Measurements from ENCODE around the gene ZNF322. TPM values are rescaled to one million over a fixed set of nuclear protein-coding genes. Genes with fewer than 3 reads are reported as not detected.

Gene ZNF322
- total RNA-seq, 1 donor from 2014 or later, result 17.2 TPM

DNA sequence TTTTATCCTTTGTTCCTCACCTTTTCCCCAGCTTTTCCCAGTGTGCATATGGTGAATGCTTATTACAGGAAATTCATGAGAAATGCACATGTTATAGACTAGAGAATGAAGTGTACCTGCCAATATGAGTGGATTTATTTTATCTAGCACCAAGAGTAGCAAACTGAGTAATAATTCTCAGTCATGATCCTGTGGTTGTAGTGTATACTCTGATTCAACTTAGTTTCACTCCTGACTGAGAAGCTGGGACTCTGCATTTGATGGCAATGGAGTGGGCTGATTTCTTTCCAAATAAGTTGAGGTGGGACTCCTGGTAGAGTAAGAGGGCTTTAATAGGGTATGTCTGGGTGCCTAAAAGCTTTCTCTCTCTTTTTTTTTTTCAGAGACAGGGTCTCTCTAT, 58.8 kb downstream of the ZNF322 start:
- H3K4me3 ChIP-seq (ENCODE audit: low read length in 3 of 3), result no peak overlapping the region
- no peak overlapping the region for H3K9ac ChIP-seq (ENCODE audit: low read depth in 1 of 3, low read length in 3 of 3)
- peaks cover 8 to 17% (median 12%) of the 10 kb centered on the region in 3 donors for H3K4me1 ChIP-seq (ENCODE audit: control insufficient read depth in 3 of 3, insufficient read depth in 3 of 3, low read length in 3 of 3)
- no peaks in the 10 kb centered on the region for H3K9me3 ChIP-seq (ENCODE audit: control insufficient read depth in 3 of 3, low read length in 3 of 3)
- peaks cover 13 to 22% (median 17%) of the 10 kb centered on the region in 3 donors for H3K36me3 ChIP-seq (ENCODE audit: control insufficient read depth in 3 of 3, insufficient read depth in 3 of 3, low read length in 3 of 3)
- H3K27ac ChIP-seq (ENCODE audit: low read depth, low read length), result no peak overlapping the region
- H3K27me3 ChIP-seq (ENCODE audit: control insufficient read depth in 3 of 3, insufficient read depth in 3 of 3, low read length in 3 of 3), result no peaks in the 10 kb centered on the region

DNA sequence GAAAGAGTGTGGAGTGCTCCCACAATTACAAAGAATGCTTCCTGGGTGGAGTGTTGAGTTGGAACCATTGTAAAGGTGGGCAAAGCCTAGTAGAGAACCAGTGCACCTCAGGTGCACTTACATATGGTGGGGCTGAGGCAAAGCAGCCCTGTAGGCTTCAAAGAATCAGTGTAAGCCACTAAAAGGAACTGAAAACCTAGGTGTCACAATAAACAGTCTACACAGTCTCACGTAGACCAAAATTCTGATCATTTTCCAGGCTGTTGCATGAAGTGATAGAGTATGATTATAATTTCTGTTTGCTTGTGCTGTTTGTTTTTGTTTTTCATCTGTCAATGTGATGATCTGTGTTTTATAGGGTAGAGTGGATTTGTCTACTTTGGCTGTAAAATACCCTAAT, 60.0 kb downstream of the ZNF322 start:
- Histone ChIP-seq H3K9me3 (ENCODE audit: control insufficient read depth in 3 of 3, low read length in 3 of 3) (no peaks in the 10 kb centered on the region), H3K4me1 (ENCODE audit: control insufficient read depth in 3 of 3, insufficient read depth in 3 of 3, low read length in 3 of 3) (peaks cover 10 to 19% (median 17%) of the 10 kb centered on the region in 3 donors), H3K4me3 (ENCODE audit: low read length in 3 of 3) (no peak overlapping the region), H3K36me3 (ENCODE audit: control insufficient read depth in 3 of 3, insufficient read depth in 3 of 3, low read length in 3 of 3) (peaks cover 13 to 22% (median 17%) of the 10 kb centered on the region in 3 donors), H3K9ac (ENCODE audit: low read depth in 1 of 3, low read length in 3 of 3) (no peak overlapping the region), H3K27ac (ENCODE audit: low read depth, low read length) (no peak overlapping the region), H3K27me3 (ENCODE audit: control insufficient read depth in 3 of 3, insufficient read depth in 3 of 3, low read length in 3 of 3) (no peaks in the 10 kb centered on the region)

DNA sequence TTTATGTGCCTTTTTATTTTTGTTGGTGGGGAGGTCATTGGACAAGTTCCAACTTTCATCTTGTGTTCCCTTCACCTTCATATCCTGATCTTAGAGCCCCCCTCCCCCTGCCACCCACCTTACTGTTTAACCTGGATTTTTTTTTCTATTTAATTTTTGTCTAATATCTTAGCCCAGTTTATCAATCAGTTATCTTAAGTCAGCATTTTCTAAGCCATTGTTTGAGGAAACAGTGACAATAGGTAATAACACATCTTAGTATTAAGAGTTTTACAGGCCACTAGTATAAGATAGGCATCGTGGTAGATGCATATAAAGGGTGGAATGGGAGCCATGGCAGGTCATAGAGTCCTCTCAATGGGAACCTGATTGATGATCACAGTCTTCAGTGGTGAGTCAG, 60.4 kb downstream of the ZNF322 start:
- peaks cover 0 to 3% (median 0%) of the 10 kb centered on the region in 3 donors for H3K27me3 ChIP-seq (ENCODE audit: control insufficient read depth in 3 of 3, insufficient read depth in 3 of 3, low read length in 3 of 3)
- H3K36me3 ChIP-seq (ENCODE audit: control insufficient read depth in 3 of 3, insufficient read depth in 3 of 3, low read length in 3 of 3), result peaks cover 13 to 22% (median 17%) of the 10 kb centered on the region in 3 donors
- H3K27ac ChIP-seq (ENCODE audit: low read depth, low read length), result no peak overlapping the region
- no peaks in the 10 kb centered on the region for H3K9me3 ChIP-seq (ENCODE audit: control insufficient read depth in 3 of 3, low read length in 3 of 3)
- no peak overlapping the region for H3K9ac ChIP-seq (ENCODE audit: low read depth in 1 of 3, low read length in 3 of 3)
- H3K4me1 ChIP-seq (ENCODE audit: control insufficient read depth in 3 of 3, insufficient read depth in 3 of 3, low read length in 3 of 3), result peaks cover 10 to 19% (median 17%) of the 10 kb centered on the region in 3 donors
- no peak overlapping the region for H3K4me3 ChIP-seq (ENCODE audit: low read length in 3 of 3)

DNA sequence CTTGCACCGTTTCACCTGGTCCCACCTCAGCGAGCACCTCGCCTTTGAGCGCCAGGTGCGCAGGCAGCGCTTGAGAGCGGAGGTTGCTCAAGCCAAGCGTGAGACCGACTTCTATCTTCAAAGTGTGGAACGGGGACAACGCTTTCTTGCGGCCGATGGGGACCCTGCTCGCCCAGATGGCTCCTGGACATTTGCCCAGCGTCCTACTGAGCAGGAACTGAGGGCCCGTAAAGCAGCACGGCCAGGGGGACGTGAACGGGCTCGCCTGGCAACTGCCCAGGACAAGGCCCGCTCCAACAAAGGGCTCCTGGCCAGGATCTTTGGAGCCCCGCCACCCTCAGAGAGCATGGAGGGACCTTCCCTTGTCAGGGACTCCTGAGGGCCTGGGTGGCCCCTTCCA, 61.3 kb downstream of the ZNF322 start:
- H3K9ac ChIP-seq (ENCODE audit: low read depth in 1 of 3, low read length in 3 of 3), result peak overlapping the region in 1 of 3 donors; percentile 100
- peaks cover 0 to 3% (median 3%) of the 10 kb centered on the region in 3 donors for H3K27me3 ChIP-seq (ENCODE audit: control insufficient read depth in 3 of 3, insufficient read depth in 3 of 3, low read length in 3 of 3)
- H3K4me1 ChIP-seq (ENCODE audit: control insufficient read depth in 3 of 3, insufficient read depth in 3 of 3, low read length in 3 of 3), result peaks cover 10 to 19% (median 17%) of the 10 kb centered on the region in 3 donors
- no peak overlapping the region for H3K27ac ChIP-seq (ENCODE audit: low read depth, low read length)
- H3K4me3 ChIP-seq (ENCODE audit: low read length in 3 of 3), result peak overlapping the region; percentile 97 to 100 (median 99)
- H3K9me3 ChIP-seq (ENCODE audit: control insufficient read depth in 3 of 3, low read length in 3 of 3), result no peaks in the 10 kb centered on the region
- peaks cover 13 to 22% (median 17%) of the 10 kb centered on the region in 3 donors for H3K36me3 ChIP-seq (ENCODE audit: control insufficient read depth in 3 of 3, insufficient read depth in 3 of 3, low read length in 3 of 3)

DNA sequence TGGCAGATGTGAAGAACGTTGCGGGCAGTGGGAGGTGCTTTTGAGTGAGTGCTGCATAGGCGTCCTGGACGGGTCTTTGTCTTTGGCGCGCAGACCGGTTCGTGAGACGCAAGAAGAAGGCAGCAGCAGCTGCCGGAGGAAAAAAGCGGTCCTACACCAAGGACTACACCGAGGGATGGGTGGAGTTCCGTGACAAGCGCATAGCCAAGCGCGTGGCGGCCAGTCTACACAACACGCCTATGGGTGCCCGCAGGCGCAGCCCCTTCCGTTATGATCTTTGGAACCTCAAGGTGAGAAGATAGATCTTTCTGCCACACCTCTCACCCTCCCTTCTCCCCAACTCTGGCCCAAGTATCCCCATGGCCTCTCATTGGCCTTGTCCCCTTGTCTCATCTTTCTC, 61.7 kb downstream of the ZNF322 start:
- peaks cover 10 to 19% (median 17%) of the 10 kb centered on the region in 3 donors for H3K4me1 ChIP-seq (ENCODE audit: control insufficient read depth in 3 of 3, insufficient read depth in 3 of 3, low read length in 3 of 3)
- peaks cover 13 to 22% (median 17%) of the 10 kb centered on the region in 3 donors for H3K36me3 ChIP-seq (ENCODE audit: control insufficient read depth in 3 of 3, insufficient read depth in 3 of 3, low read length in 3 of 3)
- H3K9me3 ChIP-seq (ENCODE audit: control insufficient read depth in 3 of 3, low read length in 3 of 3), result no peaks in the 10 kb centered on the region
- H3K9ac ChIP-seq (ENCODE audit: low read depth in 1 of 3, low read length in 3 of 3), result peak overlapping the region; percentile 96 to 100 (median 98)
- H3K27me3 ChIP-seq (ENCODE audit: control insufficient read depth in 3 of 3, insufficient read depth in 3 of 3, low read length in 3 of 3), result peaks cover under 1 to 5% (median 3%) of the 10 kb centered on the region in 3 donors
- peak overlapping the region; percentile 97 to 100 (median 99) for H3K4me3 ChIP-seq (ENCODE audit: low read length in 3 of 3)
- no peak overlapping the region for H3K27ac ChIP-seq (ENCODE audit: low read depth, low read length)

DNA sequence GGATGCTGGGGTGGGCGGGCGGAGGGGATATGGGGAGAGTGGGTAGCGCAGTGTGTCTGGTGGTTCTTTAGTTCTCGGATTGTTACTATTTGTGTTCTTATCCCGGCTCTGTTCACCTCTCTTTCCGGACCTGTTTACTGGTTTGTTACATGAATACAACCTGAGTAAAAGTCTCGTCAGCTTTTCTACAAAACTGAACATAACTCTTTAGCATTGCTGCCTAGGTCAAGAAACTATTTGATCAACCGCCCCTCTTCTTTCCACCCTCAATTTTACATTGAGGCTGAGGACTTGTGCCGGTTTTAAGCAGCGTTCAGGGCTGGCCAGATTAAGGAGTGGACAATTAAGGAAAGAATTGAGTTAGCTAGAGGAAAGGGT, 62.2 kb downstream of the ZNF322 start:
- peak overlapping the region; percentile 96 to 100 (median 98) for H3K9ac ChIP-seq (ENCODE audit: low read depth in 1 of 3, low read length in 3 of 3)
- peaks cover 10 to 19% (median 17%) of the 10 kb centered on the region in 3 donors for H3K4me1 ChIP-seq (ENCODE audit: control insufficient read depth in 3 of 3, insufficient read depth in 3 of 3, low read length in 3 of 3)
- H3K9me3 ChIP-seq (ENCODE audit: control insufficient read depth in 3 of 3, low read length in 3 of 3), result no peaks in the 10 kb centered on the region
- peaks cover 13 to 22% (median 17%) of the 10 kb centered on the region in 3 donors for H3K36me3 ChIP-seq (ENCODE audit: control insufficient read depth in 3 of 3, insufficient read depth in 3 of 3, low read length in 3 of 3)
- H3K27ac ChIP-seq (ENCODE audit: low read depth, low read length), result peak overlapping the region; percentile 90
- peak overlapping the region; percentile 97 to 100 (median 99) for H3K4me3 ChIP-seq (ENCODE audit: low read length in 3 of 3)
- peaks cover 4 to 6% (median 5%) of the 10 kb centered on the region in 3 donors for H3K27me3 ChIP-seq (ENCODE audit: control insufficient read depth in 3 of 3, insufficient read depth in 3 of 3, low read length in 3 of 3)

DNA sequence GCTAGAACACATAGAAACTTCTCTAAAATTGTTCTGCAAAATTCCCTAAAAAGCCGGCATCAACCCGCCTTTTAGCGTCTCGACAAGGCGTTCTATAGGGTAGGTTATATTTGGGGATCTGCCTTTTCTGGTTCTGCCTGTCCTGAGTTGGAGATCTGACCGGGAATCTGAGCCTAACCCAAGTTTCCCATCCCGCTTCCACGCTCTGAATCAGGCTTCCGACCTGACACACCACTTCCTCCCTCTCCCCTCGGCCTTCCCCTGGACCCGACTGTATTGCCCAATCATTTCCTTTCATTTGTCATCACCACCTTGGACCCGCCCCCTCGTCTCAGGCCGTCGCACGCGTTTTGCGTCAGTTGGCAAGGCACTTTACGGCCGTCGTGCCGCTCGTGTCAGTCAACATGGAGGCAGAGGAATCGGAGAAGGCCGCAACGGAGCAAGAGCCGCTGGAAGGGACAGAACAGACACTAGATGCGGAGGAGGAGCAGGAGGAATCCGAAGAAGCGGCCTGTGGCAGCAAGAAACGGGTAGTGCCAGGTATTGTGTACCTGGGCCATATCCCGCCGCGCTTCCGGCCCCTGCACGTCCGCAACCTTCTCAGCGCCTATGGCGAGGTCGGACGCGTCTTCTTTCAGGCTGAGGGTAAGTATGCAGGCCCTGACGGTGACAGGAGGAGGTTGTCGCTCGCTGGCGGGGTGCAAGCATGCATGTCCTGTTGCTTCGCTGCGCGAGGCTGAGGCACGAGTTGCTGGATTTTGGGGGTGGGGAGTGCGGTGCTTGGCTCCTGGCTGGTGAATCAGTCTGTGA, 62.8 kb downstream of the ZNF322 start, which contains the start of gene ABT1:
ABT1 (plus strand) TSS at position 375 of the 810 bp plus-strand sequence; CDS start at position 405, 30 bp downstream.
- Histone ChIP-seq H3K4me3 (ENCODE audit: low read length in 3 of 3) (peak within 1 kb of the TSS; percentile 97 to 100 (median 99)), H3K27ac (ENCODE audit: low read depth, low read length) (peak within 1 kb of the TSS; percentile 90), H3K9me3 (ENCODE audit: control insufficient read depth in 3 of 3, low read length in 3 of 3) (no peaks in the 10 kb centered on the region), H3K27me3 (ENCODE audit: control insufficient read depth in 3 of 3, insufficient read depth in 3 of 3, low read length in 3 of 3) (peaks cover 4 to 12% (median 5%) of the 10 kb centered on the region in 3 donors), H3K9ac (ENCODE audit: low read depth in 1 of 3, low read length in 3 of 3) (peak within 1 kb of the TSS; percentile 96 to 100 (median 98)), H3K4me1 (ENCODE audit: control insufficient read depth in 3 of 3, insufficient read depth in 3 of 3, low read length in 3 of 3) (peaks cover 10 to 19% (median 17%) of the 10 kb centered on the region in 3 donors), H3K36me3 (ENCODE audit: control insufficient read depth in 3 of 3, insufficient read depth in 3 of 3, low read length in 3 of 3) (peaks cover 13 to 22% (median 17%) of the 10 kb centered on the region in 3 donors)

DNA sequence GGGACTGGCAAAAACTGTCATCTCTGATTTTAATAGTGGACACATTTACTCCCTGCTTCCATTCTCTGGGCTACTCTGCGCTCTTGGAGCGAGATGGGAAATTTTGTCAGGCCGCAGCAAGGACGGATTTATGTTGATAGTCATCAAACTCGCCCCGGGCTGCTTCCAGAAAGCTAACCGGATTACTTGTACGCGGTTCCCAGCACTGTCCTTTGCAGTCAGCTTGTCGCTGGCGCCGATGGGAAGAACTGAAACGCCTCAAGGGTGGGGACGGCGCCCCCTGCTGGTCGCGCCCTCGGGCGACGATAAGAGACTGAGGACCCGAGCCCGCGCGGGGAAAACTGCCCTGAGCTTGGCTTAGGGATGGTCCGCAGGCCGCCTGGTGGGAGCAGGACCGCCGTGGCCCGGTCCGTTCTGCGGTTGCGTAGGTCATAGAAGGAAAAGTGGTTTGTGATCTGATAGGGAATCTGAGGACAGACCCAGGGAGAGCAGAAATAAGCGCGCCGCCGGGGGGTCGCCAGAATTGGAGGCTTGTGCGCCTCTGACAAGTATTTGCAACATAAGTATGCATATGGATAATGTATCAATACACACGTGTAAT, 63.8 kb downstream of the ZNF322 start:
- peak overlapping the region; percentile 80 to 99 (median 97) for H3K4me3 ChIP-seq (ENCODE audit: low read length in 3 of 3)
- peaks cover 10 to 19% (median 17%) of the 10 kb centered on the region in 3 donors for H3K4me1 ChIP-seq (ENCODE audit: control insufficient read depth in 3 of 3, insufficient read depth in 3 of 3, low read length in 3 of 3)
- peak overlapping the region; percentile 79 to 100 (median 96) for H3K9ac ChIP-seq (ENCODE audit: low read depth in 1 of 3, low read length in 3 of 3)
- H3K36me3 ChIP-seq (ENCODE audit: control insufficient read depth in 3 of 3, insufficient read depth in 3 of 3, low read length in 3 of 3), result peaks cover 13 to 22% (median 17%) of the 10 kb centered on the region in 3 donors
- H3K27me3 ChIP-seq (ENCODE audit: control insufficient read depth in 3 of 3, insufficient read depth in 3 of 3, low read length in 3 of 3), result peaks cover 4 to 13% (median 5%) of the 10 kb centered on the region in 3 donors
- H3K9me3 ChIP-seq (ENCODE audit: control insufficient read depth in 3 of 3, low read length in 3 of 3), result no peaks in the 10 kb centered on the region
- H3K27ac ChIP-seq (ENCODE audit: low read depth, low read length), result peak overlapping the region; percentile 74

DNA sequence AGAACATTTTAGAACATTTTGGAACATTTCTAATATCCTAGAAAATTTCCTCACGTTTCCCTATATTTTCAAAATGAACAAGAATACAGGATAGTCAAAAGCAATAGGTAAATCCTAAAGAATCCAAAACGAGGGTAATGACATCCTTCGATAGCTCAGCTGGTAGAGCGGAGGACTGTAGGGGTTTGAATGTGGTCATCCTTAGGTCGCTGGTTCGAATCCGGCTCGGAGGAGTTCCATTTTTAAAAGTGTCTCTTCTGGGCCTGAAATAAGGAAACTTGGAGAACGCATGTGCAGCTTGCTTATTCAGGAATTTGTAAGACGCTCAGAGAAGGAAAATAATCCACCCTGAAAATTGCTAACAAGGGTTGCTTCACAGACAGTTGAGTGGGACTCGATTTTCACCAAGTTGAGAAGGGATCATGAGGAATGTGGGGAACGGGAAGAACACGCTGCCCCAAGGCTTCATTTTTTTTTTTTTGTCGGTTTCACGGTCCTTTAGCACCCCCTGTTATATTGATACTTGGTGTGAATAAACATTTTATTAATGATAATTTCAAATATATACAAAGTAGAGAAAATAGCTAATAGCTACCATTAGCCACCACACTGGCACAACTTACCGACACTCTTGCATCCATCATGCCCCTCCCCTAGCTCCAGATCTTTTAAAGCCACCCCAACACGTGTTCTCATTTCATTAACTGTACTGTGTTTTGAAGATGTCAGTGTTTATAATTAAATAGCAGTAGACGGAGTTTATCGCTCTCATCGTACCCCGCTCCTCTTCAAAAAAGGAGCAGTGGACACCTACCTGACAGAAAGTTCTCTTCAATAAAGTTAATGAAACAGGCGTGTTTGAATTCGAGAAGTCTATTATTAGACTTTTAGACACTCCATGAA, 64.6 kb downstream of the ZNF322 start:
- H3K9me3 ChIP-seq (ENCODE audit: control insufficient read depth in 3 of 3, low read length in 3 of 3), result no peaks in the 10 kb centered on the region
- H3K27ac ChIP-seq (ENCODE audit: low read depth, low read length), result peak overlapping the region; percentile 74
- H3K4me3 ChIP-seq (ENCODE audit: low read length in 3 of 3), result peak overlapping the region; percentile 80 to 99 (median 97)
- peak overlapping the region; percentile 79 to 100 (median 96) for H3K9ac ChIP-seq (ENCODE audit: low read depth in 1 of 3, low read length in 3 of 3)
- peaks cover 4 to 13% (median 5%) of the 10 kb centered on the region in 3 donors for H3K27me3 ChIP-seq (ENCODE audit: control insufficient read depth in 3 of 3, insufficient read depth in 3 of 3, low read length in 3 of 3)
- H3K4me1 ChIP-seq (ENCODE audit: control insufficient read depth in 3 of 3, insufficient read depth in 3 of 3, low read length in 3 of 3), result peaks cover 10 to 19% (median 17%) of the 10 kb centered on the region in 3 donors
- H3K36me3 ChIP-seq (ENCODE audit: control insufficient read depth in 3 of 3, insufficient read depth in 3 of 3, low read length in 3 of 3), result peaks cover 13 to 21% (median 17%) of the 10 kb centered on the region in 3 donors
